AG04449 (cell line): ENCODE data around the gene IQCF6.

Experiments used
- CTCF ChIA-PET: fragments of 350-600 bp; formaldehyde crosslinking; extraction: SDS; loops from one replicate; lab custom pipeline; 2021; ENCODE audit warnings: antibody characterized with exemption; lab: Yijun Ruan, JAX
- POLR2A ChIA-PET: fragments of 400-600, 350-600 bp; formaldehyde crosslinking; extraction: SDS; loops from one replicate; lab custom pipeline; 2020; ENCODE audit warnings: antibody characterized with exemption, inconsistent platforms; lab: Yijun Ruan, JAX
- DNase-seq: peaks from one replicate; pipeline ENCODE4 v3.0.0-alpha.2; 2010; ENCODE audit warnings: low read depth, low spot score
- H3K4me3 ChIP-seq: 2 replicates; pipeline ENCODE4 v1.5.1; 2011; ENCODE audit warnings: low read depth, mild to moderate bottlenecking, control low read depth, low read length
- CTCF ChIP-seq: IDR thresholded peaks from one replicate; pipeline ENCODE4 v1.5.1; 2011; ENCODE audit warnings: mild to moderate bottlenecking, moderate library complexity, low read length, control low read depth, inconsistent platforms; ENCODE audit not compliant: insufficient read depth; ENCODE audit errors: missing control alignments

Gene IQCF6

DNA sequence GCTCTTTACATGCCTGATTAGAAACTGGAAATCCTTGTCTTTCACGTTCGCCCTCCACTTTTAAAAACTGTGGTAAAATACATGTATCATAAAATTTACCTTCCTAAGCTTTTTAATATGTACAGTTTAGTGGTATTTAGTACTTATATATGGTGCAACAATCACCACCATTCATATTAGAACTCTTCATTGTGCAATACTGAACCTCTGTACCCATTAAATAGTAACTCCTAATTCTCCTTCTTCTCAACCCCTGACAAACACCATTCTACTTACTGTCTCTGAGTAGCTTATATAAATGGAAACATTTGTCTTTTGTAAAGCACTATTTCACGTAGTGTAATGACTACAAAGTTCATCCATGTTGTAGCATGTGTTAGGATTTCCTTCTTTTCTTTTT is 44.0 kb downstream of the IQCF6 start:
- no peak for TF ChIP-seq CTCF
- no peak overlapping the region for H3K4me3 ChIP-seq
- no peak for DNase-seq
- CTCF ChIA-PET: interaction anchor here (0.8 kb wide), 1 partner anchor 16 kb away, joined by 3 read pairs; no protein-coding TSS in a partner anchor
- POLR2A ChIA-PET: no interaction called here

- no peak overlapping the region for H3K4me3 ChIP-seq
- POLR2A ChIA-PET: no interaction called here
- no peak for TF ChIP-seq CTCF
- CTCF ChIA-PET: interaction anchor here (0.8 to 1.4 kb wide), 2 partner anchors 16 to 66 kb away, joined by 3 to 5 read pairs; no protein-coding TSS in a partner anchor
- DNase-seq: no peak
Observed at GRCh38 chr3:51734572-51734907, 44.5 kb downstream of the IQCF6 start.

DNA sequence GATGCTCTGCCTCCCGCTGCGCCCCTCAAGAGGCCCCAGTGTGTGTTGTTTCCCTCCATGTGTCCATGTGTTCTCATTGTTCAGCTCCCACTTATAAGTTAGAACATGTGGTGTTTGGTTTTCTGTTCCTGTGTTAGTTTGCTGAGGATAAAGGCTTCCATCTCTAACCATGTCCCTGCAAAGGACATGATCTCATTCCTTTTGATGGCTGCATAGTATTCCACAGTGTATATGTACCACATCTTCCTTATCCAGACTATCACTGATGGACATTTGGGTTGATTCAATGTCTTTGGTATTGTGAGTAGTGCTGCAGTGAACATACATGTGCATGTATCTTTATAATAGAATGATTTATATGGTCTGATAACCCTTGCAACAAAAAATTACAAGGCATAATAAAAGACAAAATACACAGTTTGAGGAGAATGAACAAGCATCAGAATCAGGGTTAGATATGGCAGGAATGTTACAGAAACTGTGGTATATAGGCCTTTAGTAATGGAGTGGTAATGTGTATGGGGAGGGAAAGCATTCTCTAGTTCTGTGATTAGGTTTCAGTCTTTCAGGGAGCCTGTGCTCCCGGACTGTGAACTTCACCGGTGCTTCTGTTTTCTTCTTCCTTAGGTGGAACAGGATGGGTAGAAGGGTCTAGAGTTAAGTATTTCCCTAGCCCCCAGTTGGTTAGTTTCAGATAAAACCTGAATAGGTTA is 45.0 kb downstream of the IQCF6 start:
- TF ChIP-seq CTCF: no peak
- no peak overlapping the region for H3K4me3 ChIP-seq
- CTCF ChIA-PET: interaction anchor here (1.4 kb wide), 1 partner anchor 66 kb away, joined by 5 read pairs; no protein-coding TSS in a partner anchor
- DNase-seq: no peak
- POLR2A ChIA-PET: no interaction called here

- DNase-seq: no peak
- CTCF ChIA-PET: interaction anchor here (1.7 kb wide), 1 partner anchor 10 kb away, joined by 6 read pairs; no protein-coding TSS in a partner anchor
- POLR2A ChIA-PET: no interaction called here
- TF ChIP-seq CTCF: no peak
- no peak overlapping the region for H3K4me3 ChIP-seq
Observed at GRCh38 chr3:51729042-51729633, 49.9 kb downstream of the IQCF6 start.
